ENCODE results near the gene METTL24. TPM values are rescaled to one million over a fixed set of nuclear protein-coding genes. Genes with fewer than 3 reads are reported as not detected.

The METTL24 gene
- total RNA-seq, 1 donor from 2014 or later = not detected

DNA sequence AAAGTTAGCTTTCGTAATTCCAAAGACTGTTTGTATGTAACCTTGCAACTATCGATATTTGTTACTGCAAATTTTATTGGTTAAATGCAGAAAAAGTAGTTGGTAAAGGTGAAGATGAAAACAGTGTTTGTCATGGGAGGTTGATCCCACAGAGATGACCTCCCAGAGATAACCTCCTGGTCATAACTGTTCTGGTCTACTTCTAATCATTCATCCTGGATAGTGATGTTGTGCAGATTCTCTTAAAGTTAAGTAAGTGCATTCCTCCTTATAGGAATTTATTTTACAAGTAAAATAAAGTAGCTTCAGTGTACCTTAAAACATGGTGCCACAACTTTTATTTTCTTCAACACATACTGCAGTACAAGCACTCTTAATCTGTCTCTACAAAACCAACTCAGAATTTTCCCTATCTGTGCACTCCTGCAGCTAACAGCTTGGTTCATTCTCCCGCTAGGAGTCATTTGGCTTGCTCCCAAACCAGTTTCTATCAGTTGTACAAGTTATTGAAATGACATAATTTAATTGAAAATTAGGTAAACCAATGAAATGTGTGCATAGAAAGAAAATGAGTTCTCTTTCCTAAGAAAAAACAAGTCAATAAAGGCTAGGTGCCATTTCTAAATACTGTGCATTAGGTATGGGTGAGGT, 19.2 kb downstream of the METTL24 start:
- no peak for DNase-seq (ENCODE audit: low read depth in 2 of 2)

- DNase-seq (ENCODE audit: low read depth in 2 of 2) = no peak
These were observed 20.7 kb downstream of the METTL24 start for GRCh38 chr6:110337486-110337885.

DNA sequence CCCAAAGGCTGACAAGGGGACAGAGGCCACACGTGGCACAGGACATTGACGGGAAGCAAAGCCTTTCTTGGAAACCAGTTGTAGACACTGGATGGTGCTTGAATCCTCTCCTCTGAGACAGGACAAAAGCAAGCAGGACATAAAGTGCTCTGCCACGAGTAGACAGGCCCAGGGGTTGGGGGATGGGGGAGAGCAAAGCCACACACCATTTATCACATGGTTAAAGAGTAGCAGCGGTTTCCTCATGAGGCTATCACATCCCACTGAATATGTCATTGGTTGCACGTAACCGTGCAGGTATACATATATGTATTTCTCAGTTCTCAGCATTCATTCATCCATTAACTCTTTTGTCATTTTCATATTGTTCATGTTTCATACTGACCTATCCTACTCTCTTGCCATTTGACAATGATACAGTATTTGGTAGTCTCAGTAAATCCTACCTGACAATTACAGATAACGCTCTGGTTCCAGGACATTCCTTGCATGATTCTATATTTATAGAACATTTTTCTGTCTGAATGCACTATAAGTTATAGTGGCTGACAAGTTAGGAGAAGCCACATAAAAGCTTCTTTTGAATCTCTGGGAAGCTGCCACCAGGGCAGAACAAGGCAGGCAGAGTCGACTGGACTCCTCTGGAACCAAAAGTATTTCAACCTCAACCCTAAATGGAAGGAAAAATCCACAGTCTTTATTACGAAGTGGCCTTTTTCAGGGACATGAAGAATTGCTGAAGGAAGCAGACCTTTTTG, 23.5 kb downstream of the METTL24 start:
- no peak for DNase-seq (ENCODE audit: low read depth in 2 of 2)

DNA sequence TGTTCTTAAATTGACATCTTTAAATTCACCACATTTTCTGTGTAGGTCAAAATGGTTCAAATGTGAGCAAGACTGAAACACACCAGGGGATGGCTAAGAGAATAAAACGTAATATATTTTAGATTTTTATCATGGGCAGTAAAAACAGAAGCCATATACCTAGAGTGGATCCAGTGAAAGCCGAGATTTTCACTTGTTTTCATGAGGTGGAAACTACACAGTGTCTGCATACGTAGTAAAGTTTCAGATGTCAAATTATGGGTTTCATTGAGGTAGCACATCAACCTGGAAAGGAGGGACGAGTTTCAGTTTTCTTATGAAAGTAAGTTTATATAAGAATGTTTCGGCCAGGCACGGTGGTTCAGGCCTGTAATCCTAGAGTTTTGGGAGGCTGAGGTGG, 25.9 kb downstream of the METTL24 start:
- no peak for DNase-seq (ENCODE audit: low read depth in 2 of 2)

GRCh38 chr6:110331816-110332215, 26.3 kb downstream of the METTL24 start:
- no peak for DNase-seq (ENCODE audit: low read depth in 2 of 2)

GRCh38 chr6:110331390-110331789, 26.8 kb downstream of the METTL24 start:
- no peak for DNase-seq (ENCODE audit: low read depth in 2 of 2)

GRCh38 chr6:110329714-110330436, 28.3 kb downstream of the METTL24 start:
- DNase-seq (ENCODE audit: low read depth in 2 of 2) = peak in 1 of 2 donors; percentile 4

DNA sequence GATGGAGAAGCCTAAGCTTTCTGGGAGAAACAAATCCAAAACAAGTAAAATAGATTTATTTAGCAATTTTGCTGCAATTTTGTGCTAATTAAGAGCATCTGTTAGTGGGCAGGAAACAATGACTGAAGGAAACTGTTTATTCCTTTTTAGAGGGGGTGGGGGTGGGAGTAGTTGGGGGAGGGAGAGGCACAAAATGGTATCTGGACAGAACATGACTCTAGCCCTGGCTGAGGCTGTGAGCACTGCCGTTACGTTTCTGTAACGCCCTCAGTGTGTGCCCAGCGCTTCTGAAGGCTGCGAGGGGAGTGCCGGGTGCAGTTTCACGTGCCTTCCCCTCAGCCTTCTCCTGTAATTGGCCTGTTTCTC, 28.8 kb downstream of the METTL24 start:
- DNase-seq (ENCODE audit: low read depth in 2 of 2) = no peak

DNA sequence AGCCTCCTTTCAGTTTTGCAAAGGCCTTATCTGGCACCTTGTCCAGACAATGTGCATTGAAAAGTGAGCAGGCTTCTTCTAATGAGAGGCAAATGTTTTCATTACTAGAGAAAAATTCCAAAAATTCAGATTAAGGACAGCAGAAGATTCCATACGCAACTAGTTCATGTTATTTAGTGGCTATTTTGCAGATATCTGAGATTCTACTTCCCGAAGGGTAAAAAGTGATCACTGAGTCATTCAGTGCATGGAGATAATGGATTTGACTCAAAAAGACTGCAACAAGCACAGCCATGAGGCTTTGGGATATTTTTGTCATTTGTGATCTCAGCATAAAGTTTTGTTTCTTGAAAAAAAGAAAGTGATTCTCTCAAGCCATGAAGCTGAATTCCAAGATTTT, 29.9 kb downstream of the METTL24 start:
- DNase-seq (ENCODE audit: low read depth in 2 of 2) = no peak

DNA sequence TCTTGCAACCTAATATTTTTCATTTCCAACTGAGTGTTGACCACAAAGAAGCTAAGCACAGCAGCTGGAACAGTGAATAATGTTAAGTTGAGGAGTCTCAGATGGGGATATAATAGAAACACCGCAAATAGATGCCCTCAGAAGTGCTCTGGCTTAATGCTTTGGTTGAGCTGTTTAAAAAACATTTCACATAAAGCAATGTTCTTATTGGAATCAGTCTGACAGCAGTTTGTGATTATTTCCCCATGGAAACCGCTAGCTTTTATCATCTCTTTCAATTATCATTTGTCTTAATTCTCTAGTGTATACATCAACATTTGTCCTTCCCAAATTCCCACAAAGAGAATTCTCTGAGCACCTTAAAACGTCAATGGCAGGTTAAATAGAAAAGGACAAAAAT, 30.8 kb downstream of the METTL24 start:
- no peak for DNase-seq (ENCODE audit: low read depth in 2 of 2)

- no peak for DNase-seq (ENCODE audit: low read depth in 2 of 2)
These were observed 31.5 kb downstream of the METTL24 start for GRCh38 chr6:110326609-110327008.

DNA sequence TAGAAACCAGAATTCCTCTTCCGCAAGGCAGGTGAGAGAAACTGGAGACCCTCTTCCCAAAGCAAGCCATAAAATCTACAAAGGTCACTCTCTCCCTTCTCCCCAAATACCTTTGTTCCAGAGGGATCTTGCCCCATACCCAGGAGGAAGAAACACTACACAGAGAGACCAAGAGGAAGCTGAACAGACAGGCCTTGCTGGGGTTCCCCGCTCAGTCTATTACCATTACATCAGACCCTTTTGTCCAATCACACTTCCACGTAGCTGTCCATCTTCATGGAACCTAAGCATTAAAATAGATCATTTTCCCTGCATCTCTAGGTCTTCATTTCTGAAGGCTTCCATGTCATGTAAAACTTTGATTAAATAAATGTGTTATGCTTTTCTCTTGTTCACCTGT, 32.1 kb downstream of the METTL24 start:
- no peak for DNase-seq (ENCODE audit: low read depth in 2 of 2)

GRCh38 chr6:110325197-110325596, 33.0 kb downstream of the METTL24 start:
- DNase-seq (ENCODE audit: low read depth in 2 of 2) = no peak

DNA sequence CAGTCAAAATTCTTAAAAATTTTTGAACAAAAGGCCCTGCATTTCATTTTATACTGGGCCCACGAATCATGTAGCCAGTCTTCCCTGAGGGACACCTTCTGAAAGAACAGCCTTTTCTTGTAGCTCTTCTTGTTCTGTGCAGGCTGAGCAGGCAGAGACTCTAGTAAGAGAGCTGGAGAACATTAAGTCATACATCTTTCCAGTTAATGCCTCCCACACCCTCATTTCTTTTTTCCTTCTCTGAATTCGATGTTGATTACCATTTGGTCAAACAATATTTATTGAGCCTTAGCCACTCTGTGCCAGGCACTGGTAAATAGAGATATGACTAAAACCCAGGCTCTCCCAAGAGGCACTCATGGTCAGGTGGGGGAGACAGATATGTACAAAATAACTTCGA, 33.6 kb downstream of the METTL24 start:
- DNase-seq (ENCODE audit: low read depth in 2 of 2) = no peak

- DNase-seq (ENCODE audit: low read depth in 2 of 2) = no peak
These were observed 34.9 kb downstream of the METTL24 start for GRCh38 chr6:110323258-110323657.

GRCh38 chr6:110322874-110323242, 35.3 kb downstream of the METTL24 start:
- DNase-seq (ENCODE audit: low read depth in 2 of 2) = no peak

- no peak for DNase-seq (ENCODE audit: low read depth in 2 of 2)
These were observed 35.8 kb downstream of the METTL24 start for GRCh38 chr6:110322151-110322873.

DNA sequence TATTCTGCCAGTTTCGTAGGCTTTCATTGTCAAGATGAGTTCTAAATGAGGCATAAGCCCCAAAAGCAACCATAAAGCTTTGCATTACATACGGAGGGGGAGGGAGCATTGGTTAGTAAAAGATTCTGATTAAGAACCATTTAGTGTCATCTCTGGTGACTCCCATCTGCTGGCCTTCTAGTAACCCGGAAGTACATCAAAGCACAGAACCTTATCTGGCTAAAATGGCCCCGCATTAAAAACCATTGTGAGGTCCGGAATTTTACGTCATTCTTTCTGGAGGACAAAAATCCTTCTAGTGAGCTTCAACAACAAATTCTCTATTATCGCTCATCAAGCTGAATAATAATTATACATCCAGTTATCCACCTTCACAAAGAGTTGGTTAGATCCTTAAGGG, 37.8 kb downstream of the METTL24 start:
- no peak for DNase-seq (ENCODE audit: low read depth in 2 of 2)

DNA sequence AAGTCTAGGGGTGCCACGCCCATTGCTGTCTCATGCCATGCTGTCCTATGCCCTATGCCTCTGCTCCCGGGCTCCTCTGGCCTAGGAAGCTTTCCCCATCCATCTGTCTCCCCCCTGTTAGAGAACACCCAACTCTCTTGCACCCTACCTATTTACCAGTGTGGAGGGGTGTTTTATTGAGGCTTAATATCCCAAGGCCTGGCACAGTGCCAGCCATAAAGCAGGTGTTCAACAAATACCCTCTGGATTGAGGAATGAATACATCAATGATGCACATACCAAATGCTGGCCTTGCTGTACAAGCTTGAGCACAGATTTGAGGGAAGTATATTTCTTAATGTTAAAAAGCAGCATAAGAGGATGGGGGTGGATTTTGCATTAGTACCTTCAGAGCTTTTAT, 38.3 kb downstream of the METTL24 start:
- DNase-seq (ENCODE audit: low read depth in 2 of 2) = no peak

GRCh38 chr6:110319381-110319780, 38.8 kb downstream of the METTL24 start:
- no peak for DNase-seq (ENCODE audit: low read depth in 2 of 2)

- no peak for DNase-seq (ENCODE audit: low read depth in 2 of 2)
These were observed 39.2 kb downstream of the METTL24 start for GRCh38 chr6:110318971-110319370.

GRCh38 chr6:110317646-110318045, 40.5 kb downstream of the METTL24 start:
- DNase-seq (ENCODE audit: low read depth in 2 of 2) = no peak

Data from lung microvascular endothelial cell (primary cell).